CD4-positive, alpha-beta T cell (primary cell): ENCODE results near the gene FILIP1L. TPM values are rescaled to one million over a fixed set of nuclear protein-coding genes. Genes with fewer than 3 reads are reported as not detected.

ENCODE experiments used
- ATAC-seq: fragments of 200-7000 bp; cut with Tn5 transposase; one replicate; pipeline ENCODE4 v1.10.0; 2022; ENCODE audit warnings: mild to moderate bottlenecking; ENCODE audit not compliant: poor library complexity
- CTCF ChIA-PET: fragments of 350-600 bp; sonication (Branson Sonifier 250); formaldehyde crosslinking; loops from one replicate; lab custom pipeline; 2021; ENCODE audit warnings: antibody characterized with exemption, inconsistent platforms; lab: Charles Lee
- POLR2A ChIA-PET: fragments of 350-600 bp; sonication (Branson Sonifier 250); formaldehyde crosslinking; loops from one replicate; lab custom pipeline; 2021; ENCODE audit warnings: antibody characterized with exemption, inconsistent platforms; lab: Charles Lee
- DNase-seq, 14 experiments: peaks; one replicate each; pipeline ENCODE4 v3.0.0-alpha.2; 2013 to 2020; ENCODE audit warnings: mixed read lengths in 2 of 14
- H3K27ac ChIP-seq, 2 donors: one replicate each; pipeline versions ENCODE4 v1.5.1 to v1.7.0; 2013; ENCODE audit warnings: low read length in 2 of 2, low read depth in 1 of 2, mild to moderate bottlenecking in 1 of 2
- H3K27me3 ChIP-seq, 2 experiments: 1 replicate in 1 of 2; 2 replicates in 1 of 2; pipeline versions ENCODE4 v1.6.1 to v1.7.0; 2013; ENCODE audit warnings: low read length in 2 of 2, control low read depth in 1 of 2, mild to moderate bottlenecking in 1 of 2, moderate library complexity in 1 of 2; ENCODE audit not compliant: insufficient read depth in 2 of 2, control insufficient read depth in 1 of 2
- H3K36me3 ChIP-seq: one replicate; pipeline ENCODE4 v1.6.1; 2013; ENCODE audit warnings: low read length, control low read depth; ENCODE audit not compliant: insufficient read depth
- H3K4me1 ChIP-seq: one replicate; pipeline ENCODE4 v1.6.1; 2013; ENCODE audit warnings: low read length, control low read depth; ENCODE audit not compliant: insufficient read depth
- H3K4me3 ChIP-seq: one replicate; pipeline ENCODE4 v1.5.1; 2013; ENCODE audit warnings: mild to moderate bottlenecking, low read length, moderate library complexity
- H3K9me3 ChIP-seq, 2 experiments: 1 replicate in 1 of 2; 2 replicates in 1 of 2; pipeline versions ENCODE4 v1.6.1 to v1.7.0; 2013; ENCODE audit warnings: low read length in 2 of 2, mild to moderate bottlenecking in 2 of 2, control low read depth in 1 of 2, moderate library complexity in 1 of 2; ENCODE audit not compliant: control insufficient read depth in 1 of 2, insufficient read depth in 1 of 2
- H3K27ac Mint-ChIP-seq: one replicate; pipeline ENCODE4 v1.8.0; 2020; ENCODE audit warnings: mixed read lengths
- H3K27me3 Mint-ChIP-seq: one replicate; pipeline ENCODE4 v1.8.0; 2021; ENCODE audit warnings: mixed read lengths
- H3K36me3 Mint-ChIP-seq: one replicate; pipeline ENCODE4 v1.8.0; 2021; ENCODE audit warnings: low read depth, mixed read lengths
- H3K4me1 Mint-ChIP-seq: one replicate; pipeline ENCODE4 v1.8.0; 2021; ENCODE audit warnings: low read depth, mixed read lengths
- H3K4me3 Mint-ChIP-seq: one replicate; pipeline ENCODE4 v1.8.0; 2020; ENCODE audit warnings: mild to moderate bottlenecking, mixed read lengths
- H3K9me3 Mint-ChIP-seq: one replicate; pipeline ENCODE4 v1.8.0; 2020; ENCODE audit warnings: mixed read lengths
- CTCF ChIP-seq: fragments of 200-600 bp; IDR thresholded peaks from one replicate; pipeline ENCODE4 v1.8.0; 2022; ENCODE audit warnings: antibody characterized with exemption, mild to moderate bottlenecking
- intact Hi-C, 2 experiments: fragments of 100-400 bp; cut with DNase I in 1 of 2; cut with micrococcal nuclease in 1 of 2; formaldehyde crosslinking; loops; one replicate each; pipeline versions ENCODE4 v1.15.1 to v1.9.0; 2023 to 2025; cut with DNase I, micrococcal nuclease
- total RNA-seq, 174 experiments: library from RNA in 2 of 174; stranded (reverse) in 2 of 174; gene quantifications; one replicate each; pipeline ENCODE4 v1.2.3 and lab custom pipeline; 2021 to 2026

Gene FILIP1L
- total RNA-seq, 2 experiments from 2014 or later = 0.08 to 0.28 TPM

GRCh38 chr3:99949956-99950670 is 164.2 kb downstream of the FILIP1L start:
- Mint-ChIP-seq H3K4me1 (no peaks in the 10 kb centered on the region), H3K27ac (no peak overlapping the region), H3K9me3 (no peaks in the 10 kb centered on the region), H3K27me3 (no peaks in the 10 kb centered on the region), H3K36me3 (no peaks in the 10 kb centered on the region), H3K4me3 (no peak overlapping the region)
- Histone ChIP-seq H3K4me1 (no peaks in the 10 kb centered on the region), H3K9me3 (no peaks in the 10 kb centered on the region), H3K4me3 (no peak overlapping the region), H3K27ac (no peak overlapping the region), H3K27me3 (no peaks in the 10 kb centered on the region), H3K36me3 (no peaks in the 10 kb centered on the region)
- CTCF ChIA-PET = no interaction called here
- no peak for TF ChIP-seq CTCF
- POLR2A ChIA-PET = interaction anchor here (1.0 kb wide), 1 partner anchor 140 kb away, joined by 3 read pairs; no protein-coding TSS in a partner anchor
- intact Hi-C loops = no loop called here
- no peak for ATAC-seq
- DNase-seq = no peak

- DNase-seq = no peak
- Histone ChIP-seq H3K4me3 (no peak overlapping the region), H3K9me3 (no peaks in the 10 kb centered on the region), H3K27ac (no peak overlapping the region), H3K27me3 (no peaks in the 10 kb centered on the region), H3K4me1 (no peaks in the 10 kb centered on the region), H3K36me3 (no peaks in the 10 kb centered on the region)
- no peak for TF ChIP-seq CTCF
- Mint-ChIP-seq H3K4me3 (no peak overlapping the region), H3K27me3 (no peaks in the 10 kb centered on the region), H3K9me3 (no peaks in the 10 kb centered on the region), H3K4me1 (no peaks in the 10 kb centered on the region), H3K27ac (no peak overlapping the region), H3K36me3 (no peaks in the 10 kb centered on the region)
- ATAC-seq = no peak
- intact Hi-C loops = no loop called here
- ChIA-PET POLR2A (no interaction called here), CTCF (no interaction called here)
Observed at GRCh38 chr3:99948467-99949089, 165.7 kb downstream of the FILIP1L start.

GRCh38 chr3:99947356-99947755 is 166.9 kb downstream of the FILIP1L start:
- Mint-ChIP-seq H3K9me3 (no peaks in the 10 kb centered on the region), H3K27ac (no peak overlapping the region), H3K36me3 (no peaks in the 10 kb centered on the region), H3K4me1 (no peaks in the 10 kb centered on the region), H3K4me3 (no peak overlapping the region), H3K27me3 (no peaks in the 10 kb centered on the region)
- ChIA-PET POLR2A (no interaction called here), CTCF (no interaction called here)
- Histone ChIP-seq H3K4me1 (no peaks in the 10 kb centered on the region), H3K36me3 (no peaks in the 10 kb centered on the region), H3K4me3 (no peak overlapping the region), H3K27ac (no peak overlapping the region), H3K9me3 (no peaks in the 10 kb centered on the region), H3K27me3 (no peaks in the 10 kb centered on the region)
- ATAC-seq = no peak
- no peak for DNase-seq
- no peak for TF ChIP-seq CTCF
- intact Hi-C loops = no loop called here
